8988T (cell line): ENCODE data around the gene KLHL22.
A peak's percentile ranks its signal among the peaks of the same experiment; 100 is the strongest.

ENCODE experiments used
- DNase-seq: peaks from one replicate; pipeline ENCODE4 v3.0.0; 2011

The KLHL22 gene

DNA sequence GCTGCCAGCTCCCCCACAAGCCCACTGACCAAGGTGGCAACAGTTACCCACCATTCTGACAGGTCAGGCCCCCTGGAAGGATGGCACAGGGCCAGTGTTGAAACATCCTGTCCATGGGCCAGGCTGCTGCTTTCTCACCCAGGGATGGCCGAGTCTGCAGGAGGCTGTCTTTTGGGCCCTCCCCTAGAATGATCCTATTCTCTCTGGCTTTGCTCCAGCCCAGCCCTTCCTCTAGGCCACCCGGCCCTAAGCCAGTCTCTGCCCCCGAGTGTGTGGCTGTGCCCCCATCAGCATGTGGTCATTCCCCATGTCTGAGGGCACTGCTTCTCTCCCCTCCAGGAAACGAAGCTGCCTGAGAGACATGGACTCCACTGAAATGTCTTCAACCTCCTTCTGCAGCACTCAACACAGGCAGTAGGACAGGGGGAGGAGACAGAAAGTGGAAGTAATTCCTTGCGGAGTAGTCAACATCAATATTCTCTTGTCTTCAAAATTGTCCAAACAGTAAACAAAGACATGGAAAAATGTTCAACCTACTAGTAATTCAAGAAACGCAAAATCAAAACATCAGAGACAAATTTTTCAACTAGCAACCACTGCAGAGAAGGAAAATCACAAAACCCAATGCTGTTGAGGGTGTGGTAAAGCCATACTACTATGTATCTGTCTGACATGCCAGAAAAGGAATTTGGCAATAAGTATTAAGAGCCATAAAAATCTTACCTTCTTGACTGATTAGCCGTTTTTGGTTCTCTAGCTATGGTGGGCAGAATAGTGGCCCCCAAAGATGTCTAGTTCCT, 52.9 kb downstream of the KLHL22 start:
- no peak for DNase-seq

DNA sequence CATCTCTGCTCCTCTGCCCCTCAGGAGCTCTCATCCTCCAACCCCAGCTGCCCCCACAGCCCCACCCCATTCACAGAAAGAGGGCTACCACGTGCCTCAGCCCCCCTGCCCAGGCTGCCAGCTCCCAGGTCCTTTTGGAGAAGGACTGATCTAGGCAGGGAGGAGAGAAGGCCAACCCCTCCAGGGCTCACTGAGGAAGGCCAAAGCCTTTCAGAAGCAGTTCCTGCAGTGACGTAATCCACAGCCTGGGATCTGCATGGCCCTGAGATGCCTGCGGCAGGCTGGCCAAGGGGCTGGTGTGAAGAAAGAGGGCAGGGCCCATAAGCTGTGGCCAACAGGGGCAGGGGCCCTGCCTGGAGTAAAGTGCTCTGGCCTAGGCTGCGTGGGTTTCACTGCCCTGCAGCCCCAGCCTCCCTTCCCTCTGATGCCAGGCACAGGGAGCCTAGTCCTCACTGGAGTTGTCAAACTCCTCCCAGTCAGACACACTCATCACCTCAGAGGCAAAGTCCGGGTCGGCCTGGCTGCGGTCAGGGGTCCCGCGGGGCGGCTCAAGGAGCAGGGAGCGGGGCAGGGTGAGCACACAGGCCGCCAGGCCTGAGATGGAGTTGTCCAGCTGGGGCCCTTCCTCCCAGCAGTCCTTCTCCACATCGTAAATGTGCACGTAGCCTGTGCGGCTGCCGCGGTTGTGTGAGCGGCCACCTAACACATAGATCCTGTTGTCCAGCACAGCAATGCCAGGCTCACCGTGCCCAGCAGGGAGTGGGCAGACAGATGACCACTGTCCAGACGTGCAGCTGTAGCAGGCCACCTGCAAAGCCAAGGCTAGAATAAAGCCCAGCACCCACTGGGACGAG, 53.7 kb downstream of the KLHL22 start:
- no peak for DNase-seq

DNA sequence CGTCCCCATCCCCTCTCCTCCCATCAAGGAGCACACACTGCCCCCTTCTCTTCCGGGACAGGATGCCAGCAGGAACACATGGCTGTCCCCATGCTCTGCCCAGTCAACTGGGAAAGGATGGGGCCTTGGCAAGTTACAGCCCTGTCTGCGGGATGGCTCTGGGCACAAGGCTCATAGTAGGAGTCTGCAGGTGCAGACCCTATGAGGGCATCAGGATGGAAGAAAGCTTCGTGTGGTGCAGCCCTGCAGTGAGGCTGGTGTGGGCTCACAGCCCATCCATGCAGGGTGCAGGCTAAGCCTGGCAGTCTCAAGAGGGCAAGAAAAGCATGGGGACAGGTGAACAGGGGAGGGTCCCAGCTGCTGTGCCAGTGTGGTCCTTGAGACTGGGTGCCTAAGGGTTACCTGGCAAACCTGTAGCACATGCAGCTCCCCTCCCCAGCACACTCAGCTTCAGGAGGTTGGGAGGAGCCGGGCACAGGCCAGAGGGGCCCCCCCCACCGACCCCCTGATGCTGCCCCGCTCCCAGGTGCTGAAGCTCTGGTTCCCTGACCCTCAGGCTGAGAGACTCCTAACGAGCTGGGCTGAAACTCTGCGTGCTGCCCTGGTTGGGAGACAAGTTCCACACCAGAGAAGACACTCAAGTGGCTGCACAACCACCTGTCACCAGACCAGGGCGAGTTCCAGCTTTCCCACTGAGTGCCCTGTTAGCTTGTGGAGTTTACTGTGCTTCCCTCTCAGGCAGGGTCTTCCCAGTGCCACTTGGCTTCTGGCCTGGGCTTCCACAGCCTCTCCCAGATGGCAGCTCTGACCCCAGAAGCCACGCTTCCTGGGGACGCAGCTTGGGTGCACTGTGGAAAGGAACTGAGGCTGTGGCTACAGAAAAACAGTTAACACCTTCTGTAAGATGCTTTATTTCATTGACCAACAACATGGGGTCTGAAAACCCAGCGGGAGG, 54.7 kb downstream of the KLHL22 start:
- no peak for DNase-seq

DNA sequence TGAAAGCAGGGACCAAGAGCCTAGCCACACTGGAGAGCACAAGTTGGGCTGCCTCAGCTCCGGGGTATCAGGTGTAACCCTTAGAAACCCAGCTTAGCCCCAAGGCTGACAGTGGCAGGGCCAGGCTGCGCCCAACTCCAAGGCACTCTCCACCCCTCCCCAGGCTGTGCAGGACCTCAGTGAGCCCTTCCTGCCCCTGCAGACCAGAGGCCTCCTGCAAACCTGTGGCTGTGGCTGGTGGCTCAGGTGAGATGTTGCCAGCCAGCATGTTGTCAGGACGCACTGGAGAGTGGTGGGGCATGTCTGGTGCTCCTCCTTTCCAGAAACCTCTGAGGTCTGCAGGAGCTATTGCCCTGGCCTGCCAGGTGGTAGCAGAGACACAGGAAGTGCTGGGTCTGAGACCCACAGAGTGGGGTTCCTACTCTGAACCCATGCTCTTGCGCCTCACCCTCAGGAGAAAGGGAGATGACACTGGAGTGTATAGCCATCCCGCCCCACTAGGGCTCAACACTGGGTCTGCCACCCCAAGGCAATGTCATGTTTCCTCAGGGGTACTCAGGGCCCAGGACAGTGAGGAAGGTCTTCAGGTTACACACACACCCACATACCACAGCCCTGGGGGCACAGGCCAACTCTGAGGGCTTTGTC, 55.5 kb downstream of the KLHL22 start:
- no peak for DNase-seq

DNA sequence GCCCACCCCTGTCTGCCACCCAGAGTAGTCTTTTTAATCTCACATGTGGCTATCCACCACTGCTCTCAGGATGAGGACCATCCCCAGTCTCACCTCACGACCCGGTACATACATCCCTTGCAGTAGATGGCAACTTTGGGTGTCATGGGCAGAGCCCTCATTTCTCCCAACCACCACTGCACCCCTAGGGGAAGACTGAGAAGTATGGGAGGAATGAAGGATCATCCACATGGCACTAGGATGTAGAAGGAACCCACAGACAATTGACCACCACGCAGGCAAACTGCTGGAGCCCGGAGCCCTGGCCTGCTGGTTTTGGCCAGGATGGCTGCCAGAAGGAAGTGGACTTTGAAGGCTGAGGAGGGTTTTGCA, 56.1 kb downstream of the KLHL22 start:
- DNase-seq: no peak

DNA sequence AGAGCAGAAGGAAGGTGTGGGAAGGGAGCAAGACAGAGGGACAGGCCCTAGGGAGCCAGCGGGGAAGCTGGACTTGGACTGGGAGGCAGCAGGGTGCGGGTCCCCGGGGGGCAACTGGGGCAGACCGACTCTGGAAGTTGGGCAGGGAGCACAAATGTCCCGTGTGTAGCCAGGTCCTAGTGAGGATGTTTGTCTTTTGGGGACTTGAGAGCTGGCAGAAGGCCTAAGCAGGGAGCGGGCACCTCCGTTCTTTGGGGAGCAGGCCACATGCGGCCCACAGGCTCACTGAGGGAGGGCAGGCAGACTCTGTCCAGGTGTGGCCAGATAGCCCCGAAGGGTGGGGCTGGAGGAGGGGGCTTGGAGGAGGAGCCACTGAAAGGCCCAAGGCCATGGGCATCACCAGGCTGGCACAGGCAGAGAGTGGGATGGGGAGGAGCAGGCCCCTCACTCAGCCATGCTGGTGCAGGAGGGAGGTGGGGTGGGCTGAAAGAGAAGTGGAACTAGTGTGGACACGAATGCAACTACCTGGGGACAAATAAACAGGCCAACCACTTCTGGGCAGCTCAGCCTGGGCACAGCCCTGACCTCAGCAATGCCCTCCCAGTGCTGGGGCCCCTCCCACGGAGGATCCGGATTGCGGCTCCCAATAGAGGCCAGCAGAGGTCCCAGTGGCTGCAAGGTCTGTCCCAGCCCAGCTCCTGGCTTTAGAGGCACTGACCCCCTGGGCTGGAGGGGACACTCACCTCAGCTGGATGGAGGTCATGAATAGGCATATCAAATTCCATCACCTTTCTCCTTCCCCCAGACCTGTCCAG, 56.7 kb downstream of the KLHL22 start:
- DNase-seq: peak; percentile 72

DNA sequence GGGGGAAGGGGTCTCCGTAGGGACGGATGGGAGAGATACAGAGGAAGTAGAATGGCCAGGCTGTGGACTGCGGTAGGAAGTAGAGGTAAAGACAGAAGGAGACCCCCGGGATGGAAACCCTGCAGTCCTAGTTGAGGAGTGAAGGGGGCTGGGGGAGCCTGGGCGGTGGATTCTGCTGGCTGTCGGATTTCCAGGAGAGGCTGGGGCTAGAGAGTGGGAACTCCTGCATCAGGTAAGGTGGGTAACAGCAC, 57.2 kb downstream of the KLHL22 start:
- peak; percentile 22 for DNase-seq

DNA sequence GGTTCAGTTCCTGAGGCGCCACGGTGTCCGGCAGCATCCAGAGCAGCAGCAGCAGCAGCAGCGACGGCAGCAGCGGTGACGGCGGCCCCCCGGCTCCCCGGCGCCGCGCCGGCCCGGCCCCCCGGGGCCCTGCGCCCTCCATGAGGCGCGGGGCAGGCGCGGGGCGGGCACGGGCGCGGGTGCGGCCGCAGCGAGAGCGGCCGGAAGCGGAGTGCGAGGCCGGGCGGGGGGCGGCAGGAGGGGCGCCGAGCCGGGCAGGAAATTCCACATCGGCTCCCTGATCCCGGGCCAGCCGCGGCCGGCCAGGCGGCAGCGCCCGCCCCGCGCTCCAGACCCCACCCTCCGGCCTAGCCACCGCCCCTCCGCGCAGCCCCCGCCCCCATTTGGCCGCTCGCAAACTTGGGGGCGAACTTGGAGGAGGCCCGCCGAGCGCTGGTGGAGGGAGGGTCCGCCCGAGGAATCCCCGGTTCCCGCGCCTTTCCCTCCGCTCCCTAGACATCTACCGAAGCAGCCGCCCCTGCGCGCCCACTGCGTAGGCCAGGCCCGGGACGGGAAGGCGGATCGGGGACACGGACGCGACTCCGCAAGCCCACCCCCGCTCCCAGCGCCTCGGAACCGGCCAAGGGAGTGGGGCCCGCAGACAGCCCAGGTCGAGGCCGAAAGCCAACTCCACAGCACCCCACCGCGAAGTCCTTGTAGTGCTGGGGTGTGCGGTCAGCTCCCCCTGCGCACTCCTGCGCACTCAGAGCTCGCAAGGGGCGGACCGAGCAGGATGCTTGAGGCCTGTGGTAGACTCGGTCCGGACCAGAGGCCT, 57.8 kb downstream of the KLHL22 start, which contains the start of gene SCARF2:
TSS of gene SCARF2 (minus strand) at position 213 of the 814 bp plus-strand sequence. CDS start at position 142, 71 bp downstream.
- peak; percentile 81 for DNase-seq

DNA sequence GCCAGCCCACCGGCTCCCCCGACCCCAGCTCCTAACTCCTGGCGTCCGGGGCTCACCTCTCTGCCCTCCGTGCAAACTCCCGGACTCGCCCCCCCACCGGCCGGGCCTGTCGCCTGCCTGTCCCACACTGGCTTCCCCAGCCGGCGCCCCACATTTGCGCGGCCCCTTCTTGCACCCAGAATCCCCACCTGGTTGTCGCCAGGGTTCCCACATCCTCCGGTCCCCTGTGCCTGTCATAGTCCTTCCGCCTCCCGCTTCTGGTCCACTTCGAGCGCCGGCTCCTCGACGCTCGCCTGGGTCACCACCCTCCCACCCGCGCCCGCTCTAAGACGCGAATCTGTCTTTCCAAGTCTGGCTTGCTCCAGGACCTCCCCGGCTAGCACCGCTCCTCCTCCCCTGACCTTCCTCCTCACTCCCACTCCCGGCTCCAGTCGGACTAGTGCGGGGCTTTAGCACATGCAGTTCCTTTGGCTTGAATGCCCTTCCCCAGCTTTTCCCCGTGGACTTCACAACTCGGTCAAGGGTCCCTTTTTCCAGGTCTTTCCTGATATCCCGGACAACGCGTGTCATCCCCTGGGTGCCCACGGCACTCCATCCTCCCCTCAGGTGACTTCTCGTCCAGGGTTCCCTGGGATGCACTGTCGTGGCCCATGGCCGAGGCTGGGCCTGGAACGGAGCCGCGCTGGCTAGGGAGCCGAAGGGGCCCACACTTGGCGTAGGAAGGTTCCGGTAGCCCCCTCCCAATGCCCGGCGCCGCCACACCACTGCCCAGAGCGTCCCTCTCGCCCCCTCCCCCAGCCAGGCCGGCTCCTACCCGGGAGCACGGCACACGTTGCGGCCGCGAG, 58.6 kb downstream of the KLHL22 start:
- DNase-seq: peak; percentile 46

DNA sequence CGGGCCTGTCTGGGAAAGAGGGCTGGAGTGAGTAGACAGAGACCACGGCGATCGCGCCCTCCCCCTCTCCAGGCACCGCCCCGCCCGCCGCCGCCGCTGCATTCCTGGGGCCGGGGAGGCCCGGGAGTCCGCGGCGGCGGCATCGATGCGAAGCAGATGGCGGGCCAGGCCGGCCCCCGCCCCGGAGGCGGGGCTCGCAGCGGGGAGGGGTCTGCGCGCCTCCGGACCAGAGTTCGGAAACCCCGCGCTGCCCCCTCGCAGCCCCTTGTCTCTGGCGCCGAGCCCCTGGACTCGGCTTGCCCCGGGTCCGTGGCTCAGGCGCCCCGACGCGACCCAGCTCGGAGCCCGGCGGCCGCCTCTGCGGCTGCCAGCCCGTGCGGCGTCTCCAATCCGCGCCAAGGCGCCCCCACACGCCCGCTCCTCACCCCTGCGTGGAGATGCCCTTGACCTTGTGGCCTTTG, 59.3 kb downstream of the KLHL22 start:
- no peak for DNase-seq

DNA sequence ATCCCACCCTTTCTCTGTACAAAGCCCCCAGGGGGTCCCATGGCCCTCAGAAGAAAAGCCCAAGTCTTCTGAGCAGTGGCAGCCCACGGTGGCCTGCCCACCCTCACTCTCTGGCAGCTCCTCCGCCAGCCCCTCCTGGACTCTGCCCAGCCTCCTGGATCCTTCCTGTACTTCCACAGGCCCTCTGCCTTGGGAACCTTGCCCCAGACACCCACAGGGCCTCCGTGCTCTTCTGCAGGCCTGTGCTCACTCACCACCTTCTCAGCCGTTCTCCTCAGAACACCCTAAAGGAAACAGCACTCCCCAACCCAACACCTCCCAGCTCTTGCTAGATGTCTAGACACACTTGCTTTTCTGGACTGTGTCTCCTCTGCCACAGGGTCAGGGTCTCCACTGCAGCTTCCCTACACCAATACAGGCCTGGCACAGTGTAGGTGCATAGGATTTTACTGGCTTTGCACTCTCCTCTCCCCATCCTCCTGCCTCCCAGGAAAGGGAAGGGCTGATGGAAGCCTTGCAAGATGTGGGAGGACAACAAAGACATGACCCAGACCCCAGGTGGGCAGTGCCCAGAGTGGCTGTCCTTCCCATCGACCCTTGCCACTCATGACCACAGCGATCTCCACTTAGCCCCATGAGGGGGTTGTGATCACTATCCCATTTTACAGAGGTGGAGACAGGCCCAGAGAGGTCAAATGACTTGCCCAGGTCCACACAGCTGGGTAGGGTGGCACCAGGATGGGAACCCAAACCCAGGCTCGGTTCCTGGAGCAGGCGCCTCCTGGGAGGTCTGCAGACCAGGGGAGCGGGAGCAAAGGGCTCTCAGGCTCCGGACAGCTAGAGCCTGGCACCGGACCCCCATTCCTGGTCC, 59.9 kb downstream of the KLHL22 start:
- DNase-seq: no peak

DNA sequence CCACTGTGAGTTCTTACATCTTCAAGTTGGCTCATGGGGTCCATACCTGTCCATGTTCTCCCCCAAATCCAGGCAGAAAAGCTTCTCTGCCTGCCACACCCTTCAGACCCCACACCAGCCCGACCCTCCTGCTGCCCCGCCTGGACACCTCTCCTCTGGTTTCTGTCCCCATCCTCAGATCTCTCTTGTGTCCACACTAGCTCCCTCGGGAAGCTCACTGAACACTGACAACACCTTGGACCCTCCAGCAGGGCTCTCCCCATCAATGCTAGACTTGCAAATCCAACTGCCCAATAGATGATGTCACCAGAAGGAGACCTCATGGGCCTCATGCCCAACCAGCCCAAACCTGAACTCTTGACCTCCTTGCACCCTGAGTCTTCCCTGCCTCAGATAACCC, 60.8 kb downstream of the KLHL22 start:
- DNase-seq: no peak

DNA sequence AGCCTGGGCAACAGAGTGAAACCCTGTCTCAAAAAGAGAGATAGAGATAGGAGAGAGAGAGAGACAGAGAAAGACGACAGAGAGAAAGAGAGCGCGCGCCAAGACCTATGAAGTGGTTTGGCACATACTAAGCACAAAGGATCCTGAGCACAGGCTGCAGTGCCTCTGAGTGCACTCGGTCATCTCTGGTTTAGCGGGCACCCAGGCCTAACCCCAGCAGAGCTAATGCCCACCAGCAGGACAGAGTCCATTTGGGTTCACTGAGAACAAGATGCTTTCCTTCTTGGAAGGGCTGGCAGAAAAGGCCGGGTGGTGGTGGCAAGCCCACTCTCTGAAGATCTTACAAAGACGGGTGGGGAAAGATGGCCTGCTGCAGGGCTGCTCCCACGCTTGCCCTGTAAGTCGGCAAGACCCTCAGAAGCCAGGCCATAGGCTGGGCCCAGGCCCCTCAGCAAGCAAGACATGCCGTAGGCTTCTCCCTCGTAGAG, 61.3 kb downstream of the KLHL22 start:
- DNase-seq: peak; percentile 24

DNA sequence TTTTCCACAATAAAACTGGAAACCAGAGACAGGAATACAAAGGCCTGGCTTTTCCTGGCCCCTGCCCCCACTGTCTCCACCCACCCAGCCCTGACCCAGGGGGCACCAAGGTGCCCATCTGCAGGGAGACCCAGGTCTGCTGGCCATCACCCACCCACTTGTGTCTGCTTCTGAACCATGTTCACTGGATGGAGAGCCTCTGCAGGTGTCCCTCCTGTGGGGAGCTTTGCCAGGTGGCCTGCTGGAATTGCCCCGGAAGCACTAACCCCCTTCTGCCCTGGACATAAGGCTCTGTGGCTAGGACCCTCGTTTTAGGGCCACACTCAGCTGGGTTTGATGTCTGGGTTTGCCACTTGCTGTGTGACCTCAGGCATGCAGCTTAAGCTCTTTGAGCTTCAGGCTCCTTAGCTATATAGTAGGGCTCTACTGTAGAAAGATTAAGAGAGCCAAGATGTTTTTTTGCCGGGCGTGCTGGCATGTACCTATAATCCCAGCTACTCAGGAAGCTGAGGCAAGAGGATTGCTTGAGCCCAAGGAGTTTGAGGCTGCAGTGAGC, 61.8 kb downstream of the KLHL22 start:
- no peak for DNase-seq

DNA sequence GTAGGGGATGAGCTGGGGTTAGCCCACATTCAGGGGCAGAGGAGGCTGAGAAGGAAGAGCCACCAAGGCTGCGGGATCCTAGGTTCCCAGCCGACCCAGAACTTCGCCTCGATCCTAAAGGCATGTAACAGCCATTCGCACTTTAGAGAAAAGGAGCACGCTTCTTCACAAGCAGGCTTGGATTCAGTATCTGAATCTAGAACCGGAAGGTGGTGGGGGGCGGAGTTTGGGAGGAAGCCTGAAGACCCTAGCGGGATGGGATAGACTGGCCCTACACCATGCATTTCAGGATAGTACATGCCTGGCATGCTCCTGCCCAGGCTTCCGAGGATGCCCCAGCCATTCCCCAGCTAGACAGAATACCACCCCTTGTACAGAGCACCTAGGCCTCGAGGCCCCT, 62.4 kb downstream of the KLHL22 start:
- DNase-seq: peak; percentile 18

DNA sequence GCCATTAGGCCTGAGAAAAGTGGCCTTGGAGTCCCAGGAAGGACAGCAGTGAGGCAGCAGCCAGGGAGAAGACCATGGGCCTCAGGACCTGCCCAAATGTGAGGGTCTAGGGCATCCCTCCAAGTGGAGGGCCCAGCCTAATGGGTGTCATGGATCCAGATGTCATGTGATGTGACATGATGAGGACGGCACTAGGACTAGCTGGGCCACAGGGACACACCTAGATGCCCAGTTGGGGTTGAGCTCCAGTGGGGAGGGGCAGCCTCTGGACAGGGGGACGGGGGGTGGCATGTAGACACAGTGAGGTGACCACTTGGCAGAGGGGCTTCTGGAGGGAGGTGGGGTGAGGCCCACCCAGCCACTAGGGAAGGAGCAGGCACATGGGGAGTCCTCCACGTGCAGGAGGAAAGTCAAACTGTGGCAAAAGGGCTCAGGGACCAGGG, 63.3 kb downstream of the KLHL22 start:
- DNase-seq: peak; percentile 27

DNA sequence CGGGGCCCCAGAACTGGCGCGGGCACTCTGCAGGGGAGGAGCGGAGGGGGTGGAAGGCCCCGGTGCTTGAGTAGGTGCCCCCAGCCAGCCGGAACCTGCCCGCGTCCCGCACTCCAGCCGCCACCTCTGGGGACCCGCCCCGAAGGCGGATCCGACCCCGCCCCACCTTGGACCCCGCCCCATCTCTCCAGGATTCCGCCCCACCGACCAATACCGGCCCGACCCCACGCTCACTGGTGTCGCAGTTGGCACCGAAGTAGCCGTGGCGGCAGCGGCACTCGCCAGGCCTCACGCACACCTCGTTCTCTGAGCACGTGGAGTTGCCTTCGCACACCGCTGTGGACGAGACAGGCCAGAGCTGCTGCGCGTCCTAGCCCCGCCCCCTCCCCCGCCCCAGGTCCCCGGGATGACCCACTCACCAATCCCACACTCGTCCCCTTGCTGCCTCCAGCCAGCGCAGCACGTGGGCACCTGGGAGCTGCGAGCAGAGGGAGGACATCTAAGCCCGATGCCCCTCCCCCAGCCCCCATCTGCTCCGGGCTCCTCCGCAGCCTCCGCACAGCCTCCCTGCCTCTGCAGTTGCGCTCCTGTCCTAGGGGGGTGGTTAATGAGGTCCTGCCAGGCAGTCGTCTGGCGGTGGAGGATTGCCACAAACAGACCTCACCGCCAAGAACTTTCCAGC, 63.9 kb downstream of the KLHL22 start:
- DNase-seq: peak; percentile 53
